GM12891 (cell line): Measurements from ENCODE around the gene ESCO1.

Experiments used
- POLR2A ChIP-seq: IDR thresholded peaks from 2 replicates; pipeline ENCODE4 v1.6.1; 2011; ENCODE audit warnings: low read depth, low read length, control low read depth
- POLR2AphosphoS5 ChIP-seq: IDR thresholded peaks from 2 replicates; pipeline ENCODE4 v1.6.1; 2011; ENCODE audit warnings: low read depth, low read length, control low read depth
- POU2F2 ChIP-seq: IDR thresholded peaks from 2 replicates; pipeline ENCODE4 v1.6.1; 2011; ENCODE audit warnings: low read depth, mild to moderate bottlenecking, control low read depth, low read length, moderate library complexity

DNA sequence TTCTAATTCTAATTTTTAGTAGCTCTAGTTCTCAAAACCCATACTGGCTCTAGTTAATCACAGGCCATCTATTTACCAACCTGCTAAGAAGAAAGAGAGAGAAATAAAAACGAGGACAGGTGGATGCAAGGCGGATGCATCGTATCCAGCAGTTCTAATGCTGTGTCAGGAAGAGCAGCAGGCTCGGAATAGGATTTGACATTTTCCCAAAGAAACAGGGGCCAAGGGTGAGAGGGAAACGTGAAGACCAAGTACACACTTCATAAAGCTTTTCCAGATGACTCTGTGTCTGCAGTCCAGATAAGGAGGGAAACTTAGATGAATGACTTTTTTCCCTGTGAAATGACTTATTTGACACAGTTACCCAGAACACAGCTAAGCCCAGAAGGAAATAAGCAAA, 117.5 kb downstream of the ESCO1 start:
- no peak for TF ChIP-seq POLR2AphosphoS5
- no peak for TF ChIP-seq POU2F2
- TF ChIP-seq POLR2A = no peak
